K562 treated with DMSO at 1 percent for 48 hours (cell line): ENCODE data around the gene CCT2. TPM values are rescaled to one million over a fixed set of nuclear protein-coding genes. Genes with fewer than 3 reads are reported as not detected.

Experiments used
- total RNA-seq: library from RNA; unstranded; fragments of 300-600 nt; gene quantifications from 2 replicates; pipeline ENCODE4 v1.2.3, GENCODE V29; 2022; ENCODE audit warnings: low replicate concordance; ENCODE audit errors: extremely low read depth

Gene CCT2
- total RNA-seq = not detected in 2 replicates

DNA sequence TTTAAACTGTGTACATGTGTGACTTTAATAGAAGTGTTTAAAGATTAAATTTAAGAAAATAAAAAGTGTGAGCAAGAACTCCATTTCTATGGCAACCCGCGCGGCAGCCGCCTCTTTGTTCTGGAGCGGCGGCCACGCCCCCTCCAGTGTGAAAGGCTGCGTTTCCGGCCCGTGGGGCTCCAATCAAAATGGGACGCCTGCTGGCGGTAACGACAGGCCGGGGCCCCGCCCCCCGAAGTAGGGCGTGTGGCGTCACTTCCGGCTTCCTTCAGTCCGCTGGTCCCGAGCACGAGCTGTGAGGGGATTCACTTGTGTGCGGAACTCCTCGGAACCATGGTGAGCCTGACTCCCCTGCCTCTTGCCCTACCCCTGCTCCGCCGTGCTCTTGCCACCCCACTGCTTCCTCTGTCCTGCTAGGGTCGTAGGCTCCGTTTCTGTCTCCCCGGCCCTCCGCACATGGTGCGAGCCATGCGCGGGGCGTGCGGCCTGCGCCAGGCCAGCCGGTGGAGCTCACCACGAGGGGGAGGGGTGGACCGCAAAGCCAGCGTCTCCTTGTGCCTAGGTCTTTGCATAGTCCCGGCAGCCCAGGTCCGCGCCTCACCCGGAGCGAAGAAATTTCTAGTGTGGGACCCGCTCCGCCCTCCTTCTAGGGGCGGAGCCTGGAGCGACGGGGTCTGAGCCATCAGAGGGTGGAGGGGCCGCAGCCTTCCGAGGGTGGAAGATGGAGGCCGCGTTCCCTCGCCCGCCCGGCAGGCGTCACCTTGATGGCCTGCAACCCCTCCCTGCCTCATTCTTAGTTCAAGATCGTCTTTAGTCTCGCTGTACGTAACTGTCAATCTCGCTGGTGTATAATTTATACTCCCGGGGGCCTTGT, at the start of gene CCT2:
Gene CCT2, plus strand, starts transcription at position 271 of the 874 bp plus-strand sequence. Its CDS starts 63 bp downstream, at position 334.

DNA sequence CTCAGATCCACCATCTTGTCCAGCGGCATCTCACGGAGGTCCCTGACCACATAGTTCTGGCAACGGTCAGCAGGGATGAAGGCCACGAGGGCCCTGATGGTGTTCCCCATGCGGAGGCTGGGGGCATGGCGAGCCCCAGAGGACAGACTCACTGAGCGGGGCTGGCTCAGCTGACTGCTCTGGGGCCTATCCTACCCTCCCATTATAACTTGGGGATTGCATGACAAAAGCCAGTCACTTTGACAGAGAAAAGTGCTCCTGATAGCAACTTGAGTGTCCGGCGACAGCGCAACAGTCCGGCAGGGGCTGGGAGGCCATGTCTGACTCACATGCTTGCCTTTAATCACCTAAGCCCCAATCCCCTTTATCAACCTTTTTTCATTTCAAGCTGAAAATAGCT, 25.5 kb downstream of the CCT2 start, which contains the start of gene LRRC10:
Gene LRRC10, minus strand, starts transcription at position 179 of the 400 bp plus-strand sequence. Its CDS starts 69 bp downstream, at position 110.

Other genes with a start within 250 kb of the CCT2 start
- gene LYZ, start 237.1 kb upstream of the CCT2 start, total RNA-seq = not detected in 2 replicates
- not detected in 2 replicates for gene YEATS4, start 225.7 kb upstream of the CCT2 start, total RNA-seq
- not detected in 2 replicates for gene FRS2, start 115.1 kb upstream of the CCT2 start, total RNA-seq
- gene LRRC10, start 25.4 kb downstream of the CCT2 start, total RNA-seq = not detected in 2 replicates
- gene BEST3, start 113.8 kb downstream of the CCT2 start, total RNA-seq = not detected in 2 replicates
- not detected in 2 replicates for gene RAB3IP, start 153.4 kb downstream of the CCT2 start, total RNA-seq
- not detected in 2 replicates for gene MYRFL, start 239.8 kb downstream of the CCT2 start, total RNA-seq